Parathyroid adenoma (tissue), 2 donors: ENCODE data around the gene SV2B.

Experiments used
- H2AFZ ChIP-seq: fragments of 300-600 bp; sonication (generic); one replicate; pipeline ENCODE4 v1.7.0; 2017; ENCODE audit warnings: antibody characterized with exemption, mild to moderate bottlenecking
- H3K27ac ChIP-seq: fragments of 300-600 bp; sonication (generic); one replicate; pipeline ENCODE4 v1.7.0; 2017
- H3K27me3 ChIP-seq: fragments of 300-600 bp; sonication (generic); one replicate; pipeline ENCODE4 v1.7.0; 2017; ENCODE audit warnings: low read length; ENCODE audit not compliant: control insufficient read depth, insufficient read depth
- H3K36me3 ChIP-seq: fragments of 300-600 bp; sonication (generic); one replicate; pipeline ENCODE4 v1.7.0; 2017; ENCODE audit warnings: low read length; ENCODE audit not compliant: control insufficient read depth, insufficient read depth
- H3K4me1 ChIP-seq: fragments of 300-600 bp; sonication (generic); one replicate; pipeline ENCODE4 v1.7.0; 2017; ENCODE audit warnings: control low read depth
- H3K4me2 ChIP-seq: fragments of 300-600 bp; sonication (generic); one replicate; pipeline ENCODE4 v1.7.0; 2017; ENCODE audit warnings: low read length
- H3K4me3 ChIP-seq: fragments of 300-600 bp; sonication (generic); one replicate; pipeline ENCODE4 v1.7.0; 2017; ENCODE audit warnings: low read depth, low read length
- H3K79me2 ChIP-seq: fragments of 300-600 bp; sonication (generic); one replicate; pipeline ENCODE4 v1.7.0; 2017; ENCODE audit warnings: control low read depth
- H3K9ac ChIP-seq: fragments of 300-600 bp; sonication (generic); one replicate; pipeline ENCODE4 v1.7.0; 2017; ENCODE audit warnings: mild to moderate bottlenecking
- H3K9me3 ChIP-seq: fragments of 300-600 bp; sonication (generic); one replicate; pipeline ENCODE4 v1.7.0; 2017; ENCODE audit warnings: low read length; ENCODE audit not compliant: control insufficient read depth
- TF ChIP-seq, protein P1 (sequence below): fragments of 300-600 bp; sonication (generic); IDR thresholded peaks from one replicate; pipeline ENCODE4 v1.7.0; 2017; ENCODE audit warnings: antibody characterized with exemption, mild to moderate bottlenecking
- donor health status: primary hyperparathyroidism.

SV2B gene

DNA sequence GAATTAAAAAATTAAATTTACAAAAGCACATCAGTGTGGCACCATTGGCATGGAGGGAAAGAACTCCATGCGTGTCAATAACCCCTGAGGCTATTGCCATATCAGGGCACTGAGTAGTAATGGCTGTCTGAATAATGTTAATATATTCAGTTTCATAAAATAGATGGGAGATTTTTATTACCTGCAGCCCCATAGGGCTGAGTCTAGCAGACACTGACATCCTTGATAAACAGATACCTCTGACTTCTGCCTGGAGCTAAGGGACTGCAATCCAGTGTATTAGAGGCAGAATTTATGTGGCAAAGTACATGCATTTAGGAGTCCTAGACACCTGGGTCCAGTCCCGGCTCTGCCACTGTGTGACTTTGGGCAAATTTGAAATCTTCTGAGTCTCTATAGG lies 38.8 kb upstream of the SV2B start:
- Histone ChIP-seq H2AFZ (no peak overlapping the region), H3K27me3 (no peaks in the 10 kb centered on the region), H3K4me3 (no peak overlapping the region), H3K36me3 (no peaks in the 10 kb centered on the region), H3K9ac (no peak overlapping the region), H3K4me1 (no peaks in the 10 kb centered on the region), H3K9me3 (no peaks in the 10 kb centered on the region), H3K27ac (no peak overlapping the region), H3K4me2 (no peak overlapping the region), H3K79me2 (no peaks in the 10 kb centered on the region)
- TF ChIP-seq, protein P1, sequence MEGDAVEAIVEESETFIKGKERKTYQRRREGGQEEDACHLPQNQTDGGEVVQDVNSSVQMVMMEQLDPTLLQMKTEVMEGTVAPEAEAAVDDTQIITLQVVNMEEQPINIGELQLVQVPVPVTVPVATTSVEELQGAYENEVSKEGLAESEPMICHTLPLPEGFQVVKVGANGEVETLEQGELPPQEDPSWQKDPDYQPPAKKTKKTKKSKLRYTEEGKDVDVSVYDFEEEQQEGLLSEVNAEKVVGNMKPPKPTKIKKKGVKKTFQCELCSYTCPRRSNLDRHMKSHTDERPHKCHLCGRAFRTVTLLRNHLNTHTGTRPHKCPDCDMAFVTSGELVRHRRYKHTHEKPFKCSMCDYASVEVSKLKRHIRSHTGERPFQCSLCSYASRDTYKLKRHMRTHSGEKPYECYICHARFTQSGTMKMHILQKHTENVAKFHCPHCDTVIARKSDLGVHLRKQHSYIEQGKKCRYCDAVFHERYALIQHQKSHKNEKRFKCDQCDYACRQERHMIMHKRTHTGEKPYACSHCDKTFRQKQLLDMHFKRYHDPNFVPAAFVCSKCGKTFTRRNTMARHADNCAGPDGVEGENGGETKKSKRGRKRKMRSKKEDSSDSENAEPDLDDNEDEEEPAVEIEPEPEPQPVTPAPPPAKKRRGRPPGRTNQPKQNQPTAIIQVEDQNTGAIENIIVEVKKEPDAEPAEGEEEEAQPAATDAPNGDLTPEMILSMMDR: no peak

DNA sequence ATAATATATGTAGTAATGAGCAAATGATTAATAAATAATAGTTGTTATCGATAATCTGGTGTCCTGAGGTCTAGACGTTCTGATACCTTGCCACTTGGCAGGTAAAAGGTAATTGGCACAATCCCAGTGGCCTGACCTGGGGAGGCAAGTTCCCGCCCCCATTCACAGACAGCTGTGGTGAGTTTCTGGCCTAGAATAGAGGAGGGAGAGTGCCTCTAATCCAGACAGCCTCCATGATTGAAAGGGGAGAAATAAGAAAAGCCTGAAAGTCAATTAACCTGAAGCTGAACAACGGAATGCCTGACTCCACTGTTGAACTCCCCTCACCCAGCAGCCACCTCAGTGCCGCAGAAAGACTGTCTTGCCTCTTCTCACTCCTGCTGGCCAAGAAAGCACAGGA lies 38.1 kb upstream of the SV2B start:
- H3K27ac ChIP-seq: no peak overlapping the region
- no peaks in the 10 kb centered on the region for H3K79me2 ChIP-seq
- no peaks in the 10 kb centered on the region for H3K27me3 ChIP-seq
- no peaks in the 10 kb centered on the region for H3K36me3 ChIP-seq
- H2AFZ ChIP-seq: no peak overlapping the region
- no peaks in the 10 kb centered on the region for H3K4me1 ChIP-seq
- H3K9ac ChIP-seq: no peak overlapping the region
- H3K9me3 ChIP-seq: no peaks in the 10 kb centered on the region
- H3K4me3 ChIP-seq: no peak overlapping the region
- H3K4me2 ChIP-seq: no peak overlapping the region
- TF ChIP-seq, protein P1: no peak

DNA sequence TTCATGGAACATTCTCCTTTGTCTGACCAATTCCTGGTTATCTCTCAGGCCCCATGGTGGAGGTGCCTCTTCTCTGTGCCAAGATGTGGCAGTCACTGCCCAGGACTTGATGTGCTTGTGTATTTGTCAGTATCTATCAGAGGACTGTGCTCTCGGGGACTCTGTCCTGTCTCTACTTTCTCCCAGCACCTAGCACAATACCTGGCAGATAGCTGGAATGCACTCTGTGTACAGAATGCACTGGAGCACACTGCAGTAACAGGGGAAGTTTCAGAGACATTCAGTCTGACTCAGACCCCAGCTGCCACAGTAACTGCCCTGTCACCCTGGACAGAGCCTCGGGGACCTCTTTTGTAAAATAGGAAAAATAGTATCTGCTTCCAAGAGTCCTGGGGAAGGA lies 34.6 kb upstream of the SV2B start:
- no peaks in the 10 kb centered on the region for H3K27me3 ChIP-seq
- H3K27ac ChIP-seq: no peak overlapping the region
- H3K79me2 ChIP-seq: no peaks in the 10 kb centered on the region
- no peaks in the 10 kb centered on the region for H3K4me1 ChIP-seq
- H3K36me3 ChIP-seq: no peaks in the 10 kb centered on the region
- H3K9ac ChIP-seq: no peak overlapping the region
- TF ChIP-seq, protein P1: no peak
- no peaks in the 10 kb centered on the region for H3K9me3 ChIP-seq
- H2AFZ ChIP-seq: no peak overlapping the region
- H3K4me2 ChIP-seq: no peak overlapping the region
- H3K4me3 ChIP-seq: no peak overlapping the region

DNA sequence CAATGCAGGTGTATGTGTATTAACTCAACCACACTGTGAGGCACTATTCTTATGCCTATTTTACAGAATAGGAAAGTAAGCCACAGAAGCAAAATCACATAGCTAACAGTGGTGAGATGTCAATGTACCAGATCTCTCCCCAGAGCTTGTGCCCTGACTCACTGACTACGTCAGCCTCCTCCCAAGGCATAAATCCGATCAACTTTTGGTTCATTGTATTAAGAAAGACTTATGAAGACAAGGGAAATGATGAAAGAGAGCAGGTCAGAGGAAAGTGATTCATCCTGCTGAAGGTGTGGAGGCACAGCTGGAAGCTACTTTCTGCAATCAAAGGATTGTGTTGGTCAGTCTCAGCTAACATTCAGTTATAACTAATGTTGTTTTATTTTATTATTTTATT lies 33.0 kb upstream of the SV2B start:
- H3K79me2 ChIP-seq: no peaks in the 10 kb centered on the region
- no peak overlapping the region for H2AFZ ChIP-seq
- no peaks in the 10 kb centered on the region for H3K36me3 ChIP-seq
- TF ChIP-seq, protein P1: no peak
- H3K4me3 ChIP-seq: no peak overlapping the region
- H3K27me3 ChIP-seq: no peaks in the 10 kb centered on the region
- H3K27ac ChIP-seq: no peak overlapping the region
- no peak overlapping the region for H3K9ac ChIP-seq
- H3K9me3 ChIP-seq: no peaks in the 10 kb centered on the region
- H3K4me1 ChIP-seq: no peaks in the 10 kb centered on the region
- H3K4me2 ChIP-seq: no peak overlapping the region

DNA sequence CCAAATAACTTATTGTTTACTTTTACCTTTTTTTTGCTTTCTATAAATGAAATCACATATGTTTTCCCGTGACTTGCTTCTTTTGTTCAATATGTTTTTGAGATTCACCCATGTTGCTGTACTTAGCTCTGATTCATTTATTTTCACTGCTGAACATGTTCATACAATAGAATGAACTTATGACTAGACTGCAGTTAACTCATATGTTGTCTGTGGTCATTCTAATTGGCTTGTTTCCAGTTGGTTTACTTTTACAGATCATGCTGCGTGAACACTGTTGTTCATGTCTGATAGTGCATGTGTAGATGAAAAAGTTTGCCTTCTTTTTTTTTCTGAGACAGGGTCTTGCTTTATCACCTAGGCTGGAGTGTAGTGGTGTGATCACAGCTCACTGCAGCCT lies 31.6 kb upstream of the SV2B start:
- TF ChIP-seq, protein P1: no peak
- H3K27me3 ChIP-seq: no peaks in the 10 kb centered on the region
- H3K9me3 ChIP-seq: no peaks in the 10 kb centered on the region
- H3K9ac ChIP-seq: no peak overlapping the region
- no peaks in the 10 kb centered on the region for H3K79me2 ChIP-seq
- no peak overlapping the region for H3K27ac ChIP-seq
- H3K4me1 ChIP-seq: no peaks in the 10 kb centered on the region
- H3K36me3 ChIP-seq: no peaks in the 10 kb centered on the region
- no peak overlapping the region for H2AFZ ChIP-seq
- H3K4me2 ChIP-seq: no peak overlapping the region
- H3K4me3 ChIP-seq: no peak overlapping the region
